ENCODE measurements around the gene PLEKHO1.
"Not testable (repeated sequence)": the region's sequence is repeated elsewhere in the genome, so short reads cannot be mapped to it uniquely, and the experiment has no call there.

The PLEKHO1 gene, protein sequence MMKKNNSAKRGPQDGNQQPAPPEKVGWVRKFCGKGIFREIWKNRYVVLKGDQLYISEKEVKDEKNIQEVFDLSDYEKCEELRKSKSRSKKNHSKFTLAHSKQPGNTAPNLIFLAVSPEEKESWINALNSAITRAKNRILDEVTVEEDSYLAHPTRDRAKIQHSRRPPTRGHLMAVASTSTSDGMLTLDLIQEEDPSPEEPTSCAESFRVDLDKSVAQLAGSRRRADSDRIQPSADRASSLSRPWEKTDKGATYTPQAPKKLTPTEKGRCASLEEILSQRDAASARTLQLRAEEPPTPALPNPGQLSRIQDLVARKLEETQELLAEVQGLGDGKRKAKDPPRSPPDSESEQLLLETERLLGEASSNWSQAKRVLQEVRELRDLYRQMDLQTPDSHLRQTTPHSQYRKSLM

DNA sequence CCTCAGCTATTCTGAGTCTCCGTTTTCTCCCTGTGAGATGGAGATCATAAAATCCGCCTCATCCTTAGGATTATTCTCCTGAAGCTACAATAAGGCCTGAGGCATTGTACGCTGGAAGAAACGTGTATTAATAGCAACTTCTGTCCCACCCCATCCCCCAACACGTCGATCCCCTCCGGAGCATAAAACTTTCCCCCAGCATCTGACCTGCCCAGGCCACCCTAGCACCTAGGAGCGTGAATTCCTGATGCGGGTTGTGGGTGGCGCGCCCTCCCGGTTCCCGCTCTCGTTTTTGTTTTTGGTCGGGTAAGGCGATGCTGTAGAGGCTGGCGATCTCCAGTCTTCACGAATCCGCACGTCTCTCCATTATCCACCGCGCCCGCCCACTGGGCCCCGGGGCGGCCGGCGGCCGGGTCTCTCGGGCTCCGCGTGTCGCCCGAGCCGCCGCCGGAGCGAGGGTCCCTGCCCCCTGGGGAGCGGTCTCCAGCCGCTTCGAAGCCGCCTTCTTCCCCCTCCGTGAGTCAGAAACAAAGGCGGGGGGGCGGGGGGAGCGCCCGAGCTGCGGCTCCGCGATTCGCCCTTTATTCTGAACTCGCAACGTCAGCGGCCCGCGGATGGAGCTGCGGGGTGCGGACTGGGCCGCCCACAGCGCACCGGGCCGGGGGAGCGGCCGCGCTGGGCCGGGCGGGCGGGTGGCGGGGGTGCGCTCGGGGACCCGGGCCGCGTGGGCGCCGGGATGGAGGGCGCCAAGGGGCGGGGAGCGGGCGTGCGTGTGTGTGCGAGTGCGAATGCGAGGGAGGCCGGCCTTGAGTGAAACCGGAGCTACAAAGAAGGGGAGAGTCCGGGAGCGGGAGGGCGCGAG lies at the start of gene PLEKHO1:
Gene PLEKHO1 (plus strand): TSS at position 646 of the 862 bp plus-strand sequence. CDS start 342 bp downstream, outside the sequence.
- DNase-seq = peak in 42 of 51 donors; percentile 19 to 81 (median 60)

DNA sequence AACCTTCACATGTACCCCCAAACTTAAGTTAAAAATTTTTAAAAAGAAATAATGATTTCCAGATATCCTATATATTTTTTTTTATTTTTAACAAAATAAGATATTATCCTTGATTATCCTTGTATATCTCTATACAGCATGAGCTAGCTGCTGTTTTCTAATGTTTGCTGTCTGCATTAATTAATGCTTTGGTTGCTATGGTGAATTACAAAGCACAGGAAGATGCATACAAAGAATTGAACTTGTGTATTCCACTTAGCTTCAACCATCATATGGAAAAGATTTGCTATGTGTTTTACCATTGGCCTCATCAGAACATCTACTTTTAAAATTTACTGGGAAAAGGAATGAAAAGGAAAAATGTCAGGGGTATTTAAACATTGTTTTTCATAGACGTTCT lies 46.7 kb upstream of the PLEKHO1 start:
- DNase-seq = no peak

DNA sequence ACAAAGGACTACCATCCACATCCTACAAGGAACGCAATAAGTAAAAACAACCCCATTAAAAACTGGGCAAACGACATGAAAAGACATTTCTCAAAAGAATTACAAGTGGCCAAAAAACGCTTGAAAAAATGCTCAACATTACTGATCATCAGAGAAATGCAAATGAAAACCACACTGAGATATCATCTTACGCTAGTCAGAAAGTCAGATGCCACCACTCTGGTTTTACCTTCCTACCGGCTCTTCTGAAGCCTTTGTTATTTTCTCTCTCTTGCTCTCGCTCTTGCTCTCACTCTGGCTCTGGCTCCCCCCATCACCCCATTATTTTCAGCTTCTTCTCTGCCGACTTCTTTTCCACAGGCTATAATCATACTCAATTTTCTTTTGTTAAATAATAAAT lies 43.4 kb upstream of the PLEKHO1 start:
- DNase-seq = no peak

DNA sequence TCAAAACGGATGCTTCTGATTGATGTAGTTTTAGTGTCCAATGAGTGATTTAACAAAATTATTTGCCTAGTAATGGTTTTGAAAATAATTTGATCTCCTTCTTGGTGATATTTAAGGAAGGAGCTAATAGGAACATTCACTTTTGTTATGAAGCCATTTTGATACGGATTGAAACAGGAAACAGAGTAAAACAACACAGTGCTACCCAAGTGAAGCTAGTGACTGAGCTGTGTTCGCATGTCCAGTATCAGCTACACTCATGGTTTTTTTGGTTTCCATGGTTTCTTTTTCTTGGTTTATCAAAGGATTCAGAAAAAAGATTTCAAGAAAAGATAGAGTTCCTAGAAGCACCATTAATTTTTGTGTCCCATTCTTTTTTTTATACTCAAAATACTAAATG lies 40.1 kb upstream of the PLEKHO1 start:
- DNase-seq = no peak

DNA sequence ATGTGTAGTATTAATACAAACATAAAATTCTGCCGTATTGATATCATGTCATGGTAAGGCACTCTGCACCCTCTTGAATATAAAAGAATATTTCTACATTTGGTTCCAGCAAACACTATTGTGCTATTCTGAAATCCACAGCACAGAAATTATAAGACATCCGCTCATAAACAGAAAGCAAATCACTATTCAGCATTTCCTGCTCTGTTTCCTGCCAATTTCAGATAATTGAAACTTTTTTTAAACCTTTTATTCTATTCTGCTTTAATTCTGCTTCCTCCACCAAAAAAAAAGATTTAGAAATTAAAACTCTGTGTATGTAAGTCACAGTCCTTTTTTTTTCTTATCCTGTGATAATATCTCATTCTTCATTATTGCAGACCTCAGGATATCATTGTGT lies 39.6 kb upstream of the PLEKHO1 start:
- no peak for DNase-seq

DNA sequence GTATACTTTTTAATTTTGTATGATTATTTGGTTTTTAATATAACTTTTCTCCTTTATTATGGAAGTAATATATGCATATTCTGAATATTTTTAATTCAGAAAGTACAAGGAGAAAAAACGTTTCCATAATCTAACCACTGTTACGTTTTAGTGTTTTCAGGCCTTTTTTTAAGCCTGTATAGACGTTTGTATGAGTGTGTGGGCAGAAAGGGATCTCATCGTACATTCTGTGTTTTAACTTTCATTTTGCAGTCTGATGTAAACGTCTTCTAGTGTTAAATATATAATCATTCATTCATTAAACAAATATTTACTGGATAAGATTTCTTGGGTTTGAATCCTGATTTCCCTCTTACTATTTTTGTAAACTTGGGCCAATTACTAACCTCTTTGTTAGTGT lies 38.0 kb upstream of the PLEKHO1 start:
- DNase-seq = no peak

DNA sequence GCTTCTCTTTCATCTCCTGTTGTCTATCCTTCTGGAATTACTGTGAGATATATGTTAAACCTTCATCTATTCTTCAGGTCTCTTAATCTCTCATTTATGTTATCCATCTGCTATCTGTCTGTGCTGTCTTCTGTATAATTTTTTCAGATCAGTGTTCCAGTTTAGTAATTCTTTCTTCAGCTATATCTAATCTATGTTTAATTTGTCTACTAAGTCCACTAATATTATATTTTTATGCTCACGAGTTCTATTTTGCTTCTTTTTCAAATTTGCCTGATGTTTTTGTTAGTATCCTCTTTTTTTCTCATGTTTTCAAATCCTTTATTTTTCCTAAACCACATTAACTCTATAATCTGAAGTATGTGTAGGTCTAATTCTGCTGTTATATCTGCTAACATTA lies 34.6 kb upstream of the PLEKHO1 start:
- no peak for DNase-seq

DNA sequence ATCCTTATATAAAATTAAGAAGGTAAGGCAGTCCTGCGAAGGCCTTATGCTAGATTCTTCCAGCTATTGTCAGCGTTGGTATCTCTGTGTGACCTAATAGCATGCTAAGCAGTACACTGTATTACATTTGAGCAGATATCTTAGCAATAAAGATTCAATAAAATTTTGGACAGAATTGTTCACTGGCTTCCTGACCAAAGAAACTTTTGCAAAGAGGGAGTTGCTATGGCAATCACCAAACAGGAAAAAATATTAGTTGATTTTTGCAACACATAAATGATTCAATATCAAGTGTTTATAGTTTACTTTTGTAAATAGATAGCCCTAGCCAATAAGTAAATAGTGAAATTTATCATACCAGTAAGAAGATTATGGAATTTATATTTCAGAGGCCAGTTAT lies 31.0 kb upstream of the PLEKHO1 start:
- no peak for DNase-seq

DNA sequence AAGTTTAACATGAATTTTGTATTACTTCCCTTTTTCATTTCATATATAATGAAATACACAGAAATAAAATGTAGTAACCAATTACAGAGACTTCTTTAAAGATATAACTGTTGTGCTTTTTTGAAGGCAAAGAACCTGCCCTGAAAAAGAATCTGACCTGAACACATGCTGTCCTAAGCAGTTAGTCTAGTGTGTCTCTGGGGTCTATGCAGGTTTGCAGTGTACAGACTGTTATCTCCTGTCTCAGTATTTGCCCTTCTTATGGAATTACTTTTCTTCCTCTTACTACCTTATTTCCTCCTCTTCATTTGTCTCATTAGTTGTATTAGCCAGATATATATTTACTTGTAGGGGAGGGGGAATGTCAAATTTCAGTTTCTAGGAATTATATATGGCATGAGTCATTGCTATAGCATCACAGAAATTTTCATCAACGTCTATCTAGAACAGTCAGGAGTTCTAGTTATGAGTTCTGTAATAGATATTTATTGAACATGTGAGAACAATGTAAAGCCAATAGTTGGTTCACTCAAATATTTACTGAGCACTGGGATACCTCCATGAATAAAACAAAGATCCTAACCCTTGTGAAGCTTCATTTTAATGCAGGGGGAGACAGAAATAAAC lies 28.4 kb upstream of the PLEKHO1 start:
- DNase-seq = no peak

DNA sequence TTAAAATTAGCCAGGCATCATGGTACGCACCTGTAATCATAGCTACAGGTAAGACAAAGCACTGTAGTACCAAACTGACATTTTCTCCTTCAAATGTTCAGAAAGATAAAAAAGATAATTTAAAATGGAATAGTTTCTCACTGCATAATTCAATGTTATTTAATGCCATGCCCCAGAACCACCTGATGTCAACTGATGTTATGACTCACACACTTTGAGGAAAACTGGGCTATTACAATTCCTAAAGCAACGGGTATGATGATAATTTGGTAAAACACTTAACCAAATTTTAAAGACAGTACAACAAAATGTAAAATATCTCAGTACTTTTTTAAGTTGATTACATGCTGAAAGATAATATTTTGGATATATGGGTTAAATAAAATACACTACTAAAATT lies 22.9 kb upstream of the PLEKHO1 start:
- DNase-seq = no peak

DNA sequence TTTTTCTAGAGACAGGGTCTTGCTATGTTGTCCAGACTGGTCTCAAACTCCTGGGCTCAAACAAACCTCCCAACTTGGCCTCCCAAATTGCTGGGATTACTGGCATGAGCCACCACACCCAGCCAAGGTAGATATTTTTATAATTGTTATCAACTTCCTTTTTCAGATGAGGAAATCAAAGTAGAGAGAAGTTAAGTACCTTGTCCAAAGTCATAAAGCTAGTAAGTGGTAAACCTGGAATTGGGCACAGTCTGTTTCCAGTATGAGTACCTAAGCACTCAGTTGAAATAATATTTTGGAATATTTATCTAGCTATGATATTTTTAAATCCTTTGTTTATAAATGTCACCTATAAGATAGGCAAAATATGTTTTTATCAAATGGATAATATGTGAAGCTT lies 22.3 kb upstream of the PLEKHO1 start:
- DNase-seq = no peak

DNA sequence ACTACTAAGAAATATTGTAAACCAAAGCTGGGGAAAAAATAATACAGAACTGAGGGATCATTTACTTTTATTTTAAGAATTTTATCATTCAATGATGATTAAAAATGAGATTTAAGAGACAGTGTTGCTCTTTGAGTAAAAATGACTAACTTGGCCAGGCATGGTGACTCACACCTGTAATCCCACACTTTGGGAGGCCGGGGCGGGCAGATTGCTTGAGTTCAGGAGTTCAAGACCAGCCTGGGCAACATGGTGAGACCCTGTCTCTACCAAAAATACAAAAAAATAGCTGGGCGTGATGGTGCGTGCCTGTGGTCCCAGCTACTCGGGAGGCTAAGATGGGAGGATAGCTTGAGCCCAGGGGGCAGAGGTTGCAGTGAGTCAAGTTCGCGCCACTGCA lies 21.8 kb upstream of the PLEKHO1 start:
- no peak for DNase-seq

DNA sequence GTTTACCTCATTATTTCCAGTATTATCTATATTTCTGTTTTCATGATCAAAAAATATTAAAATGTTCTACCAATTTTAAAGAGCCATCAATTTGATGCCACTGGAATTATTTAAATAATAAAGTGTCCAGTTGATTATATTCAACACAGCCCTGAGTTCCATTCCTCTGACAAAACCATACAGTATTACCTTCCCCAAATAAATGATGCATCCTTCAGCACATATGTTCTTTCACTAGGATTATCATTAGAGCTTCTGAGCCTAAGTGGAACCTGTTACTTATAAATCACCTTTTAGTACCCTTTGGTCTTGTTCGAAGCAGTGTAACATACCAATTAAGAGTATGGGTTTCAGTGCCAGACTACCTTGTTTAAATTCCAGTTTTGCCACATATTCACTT lies 17.3 kb upstream of the PLEKHO1 start:
- no peak for DNase-seq

DNA sequence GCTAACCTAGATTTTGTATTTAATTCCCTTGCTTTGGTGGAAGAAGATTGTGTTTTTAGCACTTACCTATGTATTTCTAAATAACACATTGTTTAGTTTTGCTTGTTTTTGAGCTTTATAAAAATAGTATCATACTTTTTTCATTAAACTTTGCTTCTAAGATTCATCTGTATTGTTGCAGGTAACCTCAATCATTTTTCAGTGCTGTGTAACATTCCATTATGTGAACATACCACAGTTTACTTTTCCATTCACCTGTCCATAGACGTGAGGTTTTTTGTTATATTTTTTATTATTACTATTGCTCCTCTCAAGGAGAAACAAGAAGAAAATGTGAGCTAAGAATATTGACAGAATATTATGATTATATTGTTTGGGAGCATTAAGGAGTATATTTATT lies 15.2 kb upstream of the PLEKHO1 start:
- no peak for DNase-seq

DNA sequence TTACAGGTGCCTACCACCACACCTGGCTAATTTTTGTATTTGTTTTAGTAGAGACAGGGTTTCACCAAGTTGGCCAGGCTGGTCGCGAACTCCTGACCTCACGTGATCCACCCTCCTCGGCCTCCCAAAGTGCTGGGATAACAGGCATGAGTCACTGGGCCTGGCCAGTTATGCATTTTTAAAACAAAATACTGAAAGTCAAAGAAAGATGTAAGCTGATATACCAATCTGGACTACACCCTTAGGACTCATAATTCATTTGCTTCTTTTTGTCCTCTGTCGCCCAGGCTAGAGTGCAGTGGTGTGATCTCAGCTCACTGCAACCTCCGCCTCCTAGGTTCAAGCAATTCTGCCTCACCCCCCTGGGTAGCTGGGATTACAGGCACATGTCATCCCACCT lies 14.3 kb upstream of the PLEKHO1 start:
- DNase-seq = not testable (repeated sequence)

DNA sequence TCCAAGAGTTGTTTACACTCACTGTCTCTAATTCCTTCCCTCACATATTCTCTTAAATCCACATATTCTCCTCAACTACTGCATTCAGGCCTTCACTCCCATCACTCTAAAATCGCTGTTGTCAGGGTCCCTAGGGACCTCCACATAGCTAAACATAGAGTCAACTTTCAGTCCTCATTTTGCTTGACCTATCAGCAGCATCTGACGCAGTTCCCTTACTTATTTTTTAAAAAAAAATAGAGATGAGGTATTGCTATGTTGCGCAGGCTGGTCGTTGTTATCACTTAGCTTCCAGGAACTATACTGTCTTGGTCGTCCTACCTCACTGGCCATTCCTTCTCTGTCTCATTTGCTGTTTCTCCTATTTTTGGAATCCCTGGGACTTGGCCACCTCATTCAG lies 11.7 kb upstream of the PLEKHO1 start:
- DNase-seq = no peak

DNA sequence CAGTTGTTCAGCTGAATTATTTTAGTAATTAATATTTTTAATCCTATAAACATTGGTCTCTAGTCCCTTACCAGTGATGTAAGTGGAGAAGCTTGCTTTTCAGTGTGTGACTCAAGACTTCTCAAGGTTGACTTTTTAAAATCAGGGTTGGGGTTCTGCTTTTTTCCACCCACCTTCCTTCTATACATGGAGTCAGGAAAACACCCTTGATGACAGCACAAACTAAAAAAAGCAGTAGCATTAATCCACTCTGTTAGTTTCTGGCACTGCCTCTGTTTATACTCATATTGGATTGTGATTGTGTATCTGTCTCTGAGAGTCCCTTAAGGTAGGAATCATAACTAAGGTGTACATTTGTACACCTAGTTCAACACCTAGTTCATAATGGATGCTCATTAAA lies 8.3 kb upstream of the PLEKHO1 start:
- DNase-seq = no peak

DNA sequence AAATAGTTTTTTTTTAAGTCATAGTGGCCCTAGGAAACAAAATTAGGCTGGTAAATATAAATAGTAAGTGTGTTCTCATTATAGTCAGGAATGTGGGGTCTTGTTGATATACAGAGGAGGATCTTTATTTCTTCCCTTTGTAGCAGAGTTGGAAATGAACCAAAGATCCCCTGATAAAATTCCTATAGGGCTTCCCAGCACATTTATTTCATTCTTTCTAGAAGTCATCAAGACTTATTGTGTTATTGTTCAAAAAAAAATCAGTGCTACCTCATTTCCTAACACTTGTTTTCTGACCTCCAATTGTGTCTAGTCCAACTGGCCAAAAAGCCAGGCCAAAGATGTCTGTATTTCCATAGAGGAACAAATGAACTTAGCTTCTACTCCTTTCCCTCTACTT lies 7.6 kb upstream of the PLEKHO1 start:
- DNase-seq = no peak

DNA sequence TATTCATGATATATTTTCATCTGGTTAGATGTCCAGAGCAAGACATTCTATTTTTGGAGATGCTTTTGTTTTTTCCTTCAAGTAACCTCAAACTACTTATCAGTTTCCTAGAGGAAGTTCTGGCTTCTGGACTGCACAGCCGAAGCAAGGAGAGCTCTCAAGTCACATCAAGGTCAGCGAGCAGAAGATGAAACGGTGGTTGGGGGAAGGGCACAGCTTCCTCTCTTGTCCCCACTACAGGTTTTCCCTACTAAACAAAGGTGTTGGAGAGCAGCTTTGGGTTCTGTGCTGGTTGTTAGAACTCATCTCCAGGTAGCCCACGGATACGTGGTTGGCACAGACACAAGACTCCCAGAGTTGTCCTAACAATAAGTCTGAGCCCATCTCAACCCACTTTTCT lies 5.1 kb upstream of the PLEKHO1 start:
- no peak for DNase-seq

DNA sequence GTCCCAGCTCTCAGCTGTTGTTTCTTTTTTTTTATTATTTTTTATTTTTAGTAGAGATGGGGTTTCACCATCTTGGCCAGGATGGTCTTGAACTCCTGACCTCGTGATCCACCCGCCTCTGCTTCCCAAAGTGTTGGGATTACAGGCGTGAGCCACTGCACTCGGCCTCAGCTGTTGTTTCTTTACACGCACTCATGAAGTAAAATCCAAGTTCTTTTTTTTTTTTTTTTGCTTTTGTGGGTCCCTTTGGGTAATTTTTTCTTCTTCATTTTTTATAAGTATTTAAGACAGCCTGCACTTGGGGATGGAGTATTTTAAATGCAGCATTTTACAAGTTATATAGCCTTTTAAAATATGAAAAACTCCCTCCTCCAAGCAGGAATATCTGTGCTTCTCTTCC lies 3.7 kb upstream of the PLEKHO1 start:
- not testable (repeated sequence) for DNase-seq

DNA sequence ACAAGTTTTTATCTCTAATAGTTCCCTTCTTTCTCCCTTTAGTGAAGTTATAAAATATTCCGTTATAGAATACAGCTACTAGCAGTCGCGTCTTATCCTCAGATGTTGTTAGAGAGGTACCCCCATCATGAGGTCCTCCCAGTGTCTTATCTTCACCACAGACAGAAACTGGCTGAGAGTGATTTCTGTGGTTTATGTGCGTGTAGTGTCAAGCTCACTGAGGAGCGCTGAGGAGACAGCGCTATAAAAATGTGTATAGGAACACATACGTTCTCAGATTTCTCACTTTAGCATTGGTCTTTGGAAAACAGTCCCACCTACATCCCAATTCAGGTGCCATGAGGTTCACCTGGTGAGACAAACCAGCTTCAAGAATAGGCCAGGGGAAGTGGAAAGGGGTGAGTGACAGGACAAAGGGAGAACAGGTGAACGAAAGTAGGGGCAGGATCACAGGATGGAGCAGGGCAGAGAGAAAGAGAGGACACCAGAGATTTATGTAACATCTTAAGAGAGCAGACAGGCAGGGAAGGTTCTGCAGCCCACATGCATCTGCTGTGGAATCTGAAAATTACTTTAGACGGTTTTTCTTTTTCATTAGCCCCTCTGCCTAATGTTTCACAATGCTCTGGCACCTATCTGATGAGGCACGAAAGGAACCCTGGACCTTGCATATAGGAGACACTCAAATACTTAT lies 2.7 kb upstream of the PLEKHO1 start:
- no peak for DNase-seq

DNA sequence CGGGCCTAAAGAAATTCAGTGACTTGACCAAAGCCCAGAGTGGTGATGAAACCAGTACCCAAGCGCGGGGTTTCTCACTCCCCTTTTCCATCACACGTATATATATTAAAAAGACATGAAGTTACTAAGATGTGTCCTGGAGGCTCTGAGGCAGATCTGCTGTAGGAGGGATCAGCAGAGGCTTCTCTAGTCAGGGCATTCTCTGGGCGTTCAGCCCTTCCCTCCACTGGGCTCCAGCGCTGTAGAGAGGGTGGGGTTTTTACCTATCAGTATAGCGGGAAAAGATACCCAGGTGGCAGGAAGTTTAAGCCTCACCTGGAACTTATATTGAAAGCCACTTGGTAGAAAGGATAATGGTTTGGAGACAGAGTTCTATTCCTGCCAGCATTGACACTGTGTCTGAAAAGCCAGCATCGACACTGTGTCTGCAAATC lies 862 bp upstream of the PLEKHO1 start:
- DNase-seq = peak in 2 of 51 donors; percentile 12 to 47

Data from hypothalamus (tissue), 51 donors.